Endodermal cell (in vitro differentiated cells): ENCODE measurements around the gene VPS4B. TPM values are rescaled to one million over a fixed set of nuclear protein-coding genes. Genes with fewer than 3 reads are reported as not detected.

Source experiments
- DNase-seq: peaks from one replicate; pipeline ENCODE4 v3.0.0-alpha.2; 2017
- H3K27ac ChIP-seq: 2 replicates; pipeline ENCODE4 v1.5.1; 2013; ENCODE audit warnings: mild to moderate bottlenecking, low read depth, low read length, moderate library complexity
- H3K27me3 ChIP-seq: 2 replicates; pipeline ENCODE4 v1.6.1; 2013; ENCODE audit warnings: mild to moderate bottlenecking, low read length, moderate library complexity; ENCODE audit not compliant: insufficient read depth, control insufficient read depth, poor library complexity, severe bottlenecking
- H3K36me3 ChIP-seq: 2 replicates; pipeline ENCODE4 v1.7.0; 2013; ENCODE audit warnings: mild to moderate bottlenecking, low read length, moderate library complexity; ENCODE audit not compliant: control insufficient read depth, insufficient read depth
- H3K4me1 ChIP-seq: one replicate; pipeline ENCODE4 v1.7.0; 2013; ENCODE audit warnings: low read length; ENCODE audit not compliant: control insufficient read depth, insufficient read depth
- H3K4me3 ChIP-seq: 2 replicates; pipeline ENCODE4 v1.5.1; 2013; ENCODE audit warnings: mild to moderate bottlenecking, low read length, moderate library complexity
- H3K9ac ChIP-seq: 2 replicates; pipeline ENCODE4 v1.6.1; 2013; ENCODE audit warnings: mild to moderate bottlenecking, low read length, moderate library complexity; ENCODE audit not compliant: poor library complexity, severe bottlenecking; ENCODE audit errors: extremely low read depth
- H3K9me3 ChIP-seq: 2 replicates; pipeline ENCODE4 v1.6.1; 2013; ENCODE audit warnings: mild to moderate bottlenecking, low read length, moderate library complexity; ENCODE audit not compliant: control insufficient read depth
- H3K27ac Mint-ChIP-seq: 2 replicates; pipeline ENCODE4 v1.8.0; 2020; ENCODE audit warnings: mixed read lengths
- H3K27me3 Mint-ChIP-seq: 2 replicates; pipeline ENCODE4 v1.8.0; 2021; ENCODE audit warnings: mild to moderate bottlenecking, mixed read lengths; ENCODE audit not compliant: insufficient read depth
- H3K36me3 Mint-ChIP-seq: 2 replicates; pipeline ENCODE4 v1.8.0; 2020; ENCODE audit warnings: low read depth, mixed read lengths
- H3K4me1 Mint-ChIP-seq: 2 replicates; pipeline ENCODE4 v1.8.0; 2020; ENCODE audit warnings: mixed read lengths
- H3K4me3 Mint-ChIP-seq: 2 replicates; pipeline ENCODE4 v1.8.0; 2020; ENCODE audit warnings: mild to moderate bottlenecking, moderate library complexity, mixed read lengths
- H3K9me3 Mint-ChIP-seq: 2 replicates; pipeline ENCODE4 v1.8.0; 2020; ENCODE audit warnings: mild to moderate bottlenecking, mixed read lengths
- WGBS, 2 experiments: methylation state at CpG; one replicate each; pipeline versions ENCODE4 v1.1.5 to v1.1.7; 2013; ENCODE audit warnings: missing lambda C conversion rate in 2 of 2, mixed read lengths in 1 of 2; ENCODE audit not compliant: insufficient coverage in 1 of 2, insufficient read length in 1 of 2; 5-methylcytosine and 5-hydroxymethylcytosine counted together
- total RNA-seq, 2 donors: library from RNA; stranded (reverse); fragmentation: NEBNext Ultra II Directional in 1 of 2; extraction: Animal tissue kit (Norgen Biotek cat#: 25700) in 1 of 2; gene quantifications; 2 replicates in 1 of 2; 3 replicates in 1 of 2; pipeline ENCODE4 v1.2.1, GENCODE V29; 2021
- TF ChIP-seq, protein P1 (sequence below): fragments of 200-600 bp; sonication (generic); conservative IDR thresholded peaks from 2 replicates; pipeline ENCODE4 v1.5.0; 2021; ENCODE audit warnings: antibody characterized with exemption, mild to moderate bottlenecking

VPS4B gene
- total RNA-seq, 2 donors from 2014 or later, result 44.7 to 46.1 TPM

DNA sequence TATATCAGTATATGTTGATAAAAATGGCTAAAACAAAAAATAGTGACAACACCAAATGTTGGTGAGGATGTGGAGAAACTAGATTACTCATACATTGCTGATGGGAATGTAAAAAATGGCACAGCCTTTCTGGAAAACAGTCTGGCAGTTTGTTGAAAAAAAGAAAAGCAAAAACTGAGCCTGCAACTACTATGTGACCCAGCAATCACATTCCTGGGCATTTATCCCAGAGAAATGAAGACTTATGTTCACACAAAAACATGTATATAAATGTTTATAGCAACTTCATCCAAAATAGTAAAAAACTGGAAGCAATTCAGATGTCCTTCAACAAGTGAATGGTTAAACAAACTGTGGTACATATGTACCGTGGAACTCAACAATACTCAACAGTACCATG, 47.7 kb downstream of the VPS4B start:
- Mint-ChIP-seq H3K4me1 (no peaks in the 10 kb centered on the region), H3K4me3 (no peak overlapping the region), H3K27me3 (no peaks in the 10 kb centered on the region), H3K9me3 (peaks cover 16% of the 10 kb centered on the region), H3K27ac (no peak overlapping the region), H3K36me3 (peaks cover under 1% of the 10 kb centered on the region)
- Histone ChIP-seq H3K27ac (no peak overlapping the region), H3K9me3 (peaks cover 9% of the 10 kb centered on the region), H3K4me1 (no peaks in the 10 kb centered on the region), H3K9ac (no peak overlapping the region), H3K4me3 (no peak overlapping the region), H3K27me3 (no peaks in the 10 kb centered on the region), H3K36me3 (no peaks in the 10 kb centered on the region)
- WGBS, 2 experiments, result 80 to 94% methylated on average over 1 of the region's 1 CpG
- TF ChIP-seq, protein P1, sequence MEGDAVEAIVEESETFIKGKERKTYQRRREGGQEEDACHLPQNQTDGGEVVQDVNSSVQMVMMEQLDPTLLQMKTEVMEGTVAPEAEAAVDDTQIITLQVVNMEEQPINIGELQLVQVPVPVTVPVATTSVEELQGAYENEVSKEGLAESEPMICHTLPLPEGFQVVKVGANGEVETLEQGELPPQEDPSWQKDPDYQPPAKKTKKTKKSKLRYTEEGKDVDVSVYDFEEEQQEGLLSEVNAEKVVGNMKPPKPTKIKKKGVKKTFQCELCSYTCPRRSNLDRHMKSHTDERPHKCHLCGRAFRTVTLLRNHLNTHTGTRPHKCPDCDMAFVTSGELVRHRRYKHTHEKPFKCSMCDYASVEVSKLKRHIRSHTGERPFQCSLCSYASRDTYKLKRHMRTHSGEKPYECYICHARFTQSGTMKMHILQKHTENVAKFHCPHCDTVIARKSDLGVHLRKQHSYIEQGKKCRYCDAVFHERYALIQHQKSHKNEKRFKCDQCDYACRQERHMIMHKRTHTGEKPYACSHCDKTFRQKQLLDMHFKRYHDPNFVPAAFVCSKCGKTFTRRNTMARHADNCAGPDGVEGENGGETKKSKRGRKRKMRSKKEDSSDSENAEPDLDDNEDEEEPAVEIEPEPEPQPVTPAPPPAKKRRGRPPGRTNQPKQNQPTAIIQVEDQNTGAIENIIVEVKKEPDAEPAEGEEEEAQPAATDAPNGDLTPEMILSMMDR, result no peak
- no peak for DNase-seq

DNA sequence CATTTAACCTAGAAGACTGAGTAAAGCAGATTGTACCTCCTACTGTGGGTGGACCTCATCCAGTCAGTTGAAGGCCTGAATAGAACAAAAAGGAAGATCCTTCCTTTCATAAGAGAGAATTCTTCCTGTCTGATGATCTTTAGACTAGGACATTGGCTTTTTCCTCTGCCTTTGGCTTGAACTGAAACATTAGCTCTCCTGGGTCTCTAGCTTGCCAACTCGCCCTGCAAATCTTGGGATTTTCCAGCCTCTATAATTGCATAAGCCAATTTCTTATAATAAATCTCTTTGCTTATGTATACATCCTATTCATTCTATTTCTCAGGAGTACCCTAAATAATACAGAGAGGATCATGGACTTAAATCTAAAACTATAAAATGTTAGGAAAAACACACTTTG, 49.1 kb downstream of the VPS4B start:
- H3K4me1 Mint-ChIP-seq, result no peaks in the 10 kb centered on the region
- peaks cover 29% of the 10 kb centered on the region for H3K9me3 Mint-ChIP-seq
- TF ChIP-seq, protein P1, result no peak
- H3K36me3 Mint-ChIP-seq, result peaks cover 2% of the 10 kb centered on the region
- no peaks in the 10 kb centered on the region for H3K27me3 Mint-ChIP-seq
- no peak overlapping the region for H3K4me3 Mint-ChIP-seq
- no peaks in the 10 kb centered on the region for H3K27me3 ChIP-seq
- H3K36me3 ChIP-seq, result no peaks in the 10 kb centered on the region
- H3K9ac ChIP-seq, result no peak overlapping the region
- WGBS, 2 experiments, result 85 to 100% methylated on average over 1 of the region's 1 CpG
- no peak overlapping the region for H3K4me3 ChIP-seq
- no peak overlapping the region for H3K27ac Mint-ChIP-seq
- H3K27ac ChIP-seq, result no peak overlapping the region
- no peaks in the 10 kb centered on the region for H3K4me1 ChIP-seq
- peaks cover 20% of the 10 kb centered on the region for H3K9me3 ChIP-seq
- DNase-seq, result no peak

DNA sequence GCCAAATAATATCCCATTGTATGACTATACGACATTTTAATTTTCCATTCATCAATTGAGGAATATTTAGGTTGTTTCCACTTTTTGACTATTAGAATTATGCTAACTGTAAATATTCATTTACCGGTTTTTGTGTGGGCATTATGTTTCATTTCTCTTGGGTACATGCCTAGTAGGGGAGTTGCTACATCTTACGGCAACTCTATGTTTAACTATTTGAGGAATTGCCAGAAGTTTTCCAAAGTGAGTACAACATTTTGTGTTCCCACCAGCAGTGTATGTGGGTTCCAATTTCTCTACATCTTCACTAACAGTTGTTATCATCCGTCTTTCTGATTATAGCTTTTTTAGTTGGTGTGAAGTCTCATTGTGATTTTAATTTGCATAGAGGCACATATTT, 53.7 kb downstream of the VPS4B start:
- H3K4me3 ChIP-seq, result no peak overlapping the region
- no peaks in the 10 kb centered on the region for H3K27me3 Mint-ChIP-seq
- peak overlapping the region; percentile 77 for H3K4me3 Mint-ChIP-seq
- no peak overlapping the region for H3K27ac ChIP-seq
- DNase-seq, result no peak
- WGBS, 2 experiments, result 97% methylated on average over 3 of the region's 4 CpGs; no CpG with 5 or more reads in 1 of the 2 experiments
- H3K9me3 ChIP-seq, result peaks cover 15% of the 10 kb centered on the region
- no peaks in the 10 kb centered on the region for H3K36me3 ChIP-seq
- H3K9ac ChIP-seq, result no peak overlapping the region
- peaks cover 17% of the 10 kb centered on the region for H3K9me3 Mint-ChIP-seq
- TF ChIP-seq, protein P1, result no peak
- H3K4me1 Mint-ChIP-seq, result peaks cover 8% of the 10 kb centered on the region
- no peak overlapping the region for H3K27ac Mint-ChIP-seq
- H3K36me3 Mint-ChIP-seq, result peaks cover 8% of the 10 kb centered on the region
- no peaks in the 10 kb centered on the region for H3K27me3 ChIP-seq
- H3K4me1 ChIP-seq, result peaks cover 3% of the 10 kb centered on the region
